ENCODE measurements around the gene ABCC10. TPM values are rescaled to one million over a fixed set of nuclear protein-coding genes. Genes with fewer than 3 reads are reported as not detected.

Gene ABCC10
- total and polyA plus RNA-seq, 7 donors: 2.4 to 25.0 (median 12.2) TPM

- H3K4me1 ChIP-seq: peaks cover 0 to 65% (median 52%) of the 10 kb centered on the region in 4 donors
These were observed 65.9 kb downstream of the ABCC10 start for GRCh38 chr6:43493230-43493629.

GRCh38 chr6:43493833-43494232 is 66.5 kb downstream of the ABCC10 start:
- Histone ChIP-seq H3K36me3 (peaks cover 6 to 18% (median 8%) of the 10 kb centered on the region in 4 donors), H3K4me3 (no peak overlapping the region), H3K27me3 (no peaks in the 10 kb centered on the region), H3K9me3 (no peaks in the 10 kb centered on the region), H3K27ac (no peak overlapping the region), H3K4me1 (peaks cover 0 to 62% (median 51%) of the 10 kb centered on the region in 4 donors)
- intact Hi-C loops (cut with DNase I): no loop called here
- DNase-seq: no peak
- WGBS, 2 donors: 92% methylated on average over 7 of the region's 7 CpGs
- no peak for TF ChIP-seq EP300 (IDR thresholded peaks at IDR 0.05)
- TF ChIP-seq POLR2A (IDR thresholded peaks at IDR 0.05): no peak
- TF ChIP-seq, protein P1, sequence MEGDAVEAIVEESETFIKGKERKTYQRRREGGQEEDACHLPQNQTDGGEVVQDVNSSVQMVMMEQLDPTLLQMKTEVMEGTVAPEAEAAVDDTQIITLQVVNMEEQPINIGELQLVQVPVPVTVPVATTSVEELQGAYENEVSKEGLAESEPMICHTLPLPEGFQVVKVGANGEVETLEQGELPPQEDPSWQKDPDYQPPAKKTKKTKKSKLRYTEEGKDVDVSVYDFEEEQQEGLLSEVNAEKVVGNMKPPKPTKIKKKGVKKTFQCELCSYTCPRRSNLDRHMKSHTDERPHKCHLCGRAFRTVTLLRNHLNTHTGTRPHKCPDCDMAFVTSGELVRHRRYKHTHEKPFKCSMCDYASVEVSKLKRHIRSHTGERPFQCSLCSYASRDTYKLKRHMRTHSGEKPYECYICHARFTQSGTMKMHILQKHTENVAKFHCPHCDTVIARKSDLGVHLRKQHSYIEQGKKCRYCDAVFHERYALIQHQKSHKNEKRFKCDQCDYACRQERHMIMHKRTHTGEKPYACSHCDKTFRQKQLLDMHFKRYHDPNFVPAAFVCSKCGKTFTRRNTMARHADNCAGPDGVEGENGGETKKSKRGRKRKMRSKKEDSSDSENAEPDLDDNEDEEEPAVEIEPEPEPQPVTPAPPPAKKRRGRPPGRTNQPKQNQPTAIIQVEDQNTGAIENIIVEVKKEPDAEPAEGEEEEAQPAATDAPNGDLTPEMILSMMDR (IDR thresholded peaks at IDR 0.05): no peak
- TF ChIP-seq POLR2AphosphoS5 (IDR thresholded peaks at IDR 0.05): no peak

More at GRCh38 chr6:43493230-43493629, 65.9 kb downstream of the ABCC10 start:
- H3K27me3 ChIP-seq: no peaks in the 10 kb centered on the region
- peak overlapping the region in 2 of 4 donors; percentile 68 to 72 for H3K27ac ChIP-seq
- intact Hi-C loops (cut with DNase I): no loop called here
- H3K4me3 ChIP-seq: no peak overlapping the region
- peaks cover 2 to 12% (median 2%) of the 10 kb centered on the region in 4 donors for H3K36me3 ChIP-seq
- WGBS, 2 donors: 91 to 92% methylated on average over 2 of the region's 2 CpGs
- H3K9me3 ChIP-seq: no peaks in the 10 kb centered on the region
- no peak for DNase-seq
- TF ChIP-seq EP300 (IDR thresholded peaks at IDR 0.05) (no peak), POLR2AphosphoS5 (IDR thresholded peaks at IDR 0.05) (no peak), POLR2A (IDR thresholded peaks at IDR 0.05) (no peak)
- TF ChIP-seq, protein P1 (IDR thresholded peaks at IDR 0.05): no peak

- no peak for TF ChIP-seq EP300 (IDR thresholded peaks at IDR 0.05)
- TF ChIP-seq POLR2AphosphoS5 (IDR thresholded peaks at IDR 0.05): no peak
- TF ChIP-seq, protein P1 (IDR thresholded peaks at IDR 0.05): no peak
- H3K36me3 ChIP-seq: peaks cover 11 to 23% (median 13%) of the 10 kb centered on the region in 4 donors
- H3K27me3 ChIP-seq: no peaks in the 10 kb centered on the region
- H3K9me3 ChIP-seq: no peaks in the 10 kb centered on the region
- peaks cover 0 to 57% (median 48%) of the 10 kb centered on the region in 4 donors for H3K4me1 ChIP-seq
- WGBS, 2 donors: 93 to 97% methylated on average over 6 of the region's 6 CpGs
- H3K27ac ChIP-seq: no peak overlapping the region
- no peak for DNase-seq
- intact Hi-C loops (cut with DNase I): no loop called here
- H3K4me3 ChIP-seq: no peak overlapping the region
These were observed 67.0 kb downstream of the ABCC10 start for GRCh38 chr6:43494321-43494720.

GRCh38 chr6:43494766-43495165 is 67.4 kb downstream of the ABCC10 start:
- peaks cover 0 to 53% (median 46%) of the 10 kb centered on the region in 4 donors for H3K4me1 ChIP-seq
- no peaks in the 10 kb centered on the region for H3K27me3 ChIP-seq
- intact Hi-C loops (cut with DNase I): no loop called here
- H3K36me3 ChIP-seq: peaks cover 15 to 27% (median 16%) of the 10 kb centered on the region in 4 donors
- DNase-seq: no peak
- 96 to 98% methylated on average over 4 of the region's 4 CpGs for WGBS, 2 donors
- H3K27ac ChIP-seq: no peak overlapping the region
- no peaks in the 10 kb centered on the region for H3K9me3 ChIP-seq
- no peak overlapping the region for H3K4me3 ChIP-seq
- no peak for TF ChIP-seq EP300 (IDR thresholded peaks at IDR 0.05)
- TF ChIP-seq POLR2A (IDR thresholded peaks at IDR 0.05): no peak
- no peak for TF ChIP-seq POLR2AphosphoS5 (IDR thresholded peaks at IDR 0.05)
- TF ChIP-seq, protein P1 (IDR thresholded peaks at IDR 0.05): no peak
